K562 (cell line): Measurements from ENCODE around the gene MRGPRE.
"Not testable (repeated sequence)": the region's sequence is repeated elsewhere in the genome, so short reads cannot be mapped to it uniquely, and the experiment has no call there.

Experiments
- BRD9 ChIP-seq: fragments of 450-650 bp; IDR thresholded peaks from 2 replicates; pipeline ENCODE4 v1.6.1; 2018; ENCODE audit warnings: low read depth; ENCODE audit not compliant: partially characterized antibody
- CEBPB ChIP-seq: fragments of 450-650 bp; IDR thresholded peaks from 2 replicates; pipeline ENCODE4 v1.6.1; 2016; ENCODE audit warnings: missing genetic modification characterization, missing compliant biosample characterization
- CREM ChIP-seq: IDR thresholded peaks from 2 replicates; pipeline ENCODE4 v1.6.1; 2014; ENCODE audit warnings: antibody characterized with exemption, low read depth
- CTBP1 ChIP-seq: fragments of 450-650 bp; IDR thresholded peaks from 2 replicates; pipeline ENCODE4 v1.6.1; 2016; ENCODE audit warnings: borderline replicate concordance
- CTCF ChIP-seq, 3 experiments: IDR thresholded peaks in 2 of 3; conservative IDR thresholded peaks in 1 of 3; 2 replicates each; pipeline ENCODE4 v1.5.1; 2011 to 2012; ENCODE audit warnings: low read length in 3 of 3, mild to moderate bottlenecking in 3 of 3, control low read depth in 2 of 3, improper control_type of control experiment in 1 of 3, inconsistent platforms in 1 of 3, low read depth in 1 of 3, mixed read lengths in 1 of 3, moderate library complexity in 1 of 3; ENCODE audit not compliant: insufficient read depth in 2 of 3
- DNMT1 ChIP-seq: fragments of 450-650 bp; IDR thresholded peaks from 2 replicates; pipeline ENCODE4 v1.6.1; 2016; ENCODE audit warnings: antibody characterized with exemption, mild to moderate bottlenecking
- HDGF ChIP-seq: fragments of 450-650 bp; IDR thresholded peaks from 2 replicates; pipeline ENCODE4 v1.6.1; 2016
- HNRNPUL1 ChIP-seq: fragments of 200-400 bp; formaldehyde crosslinking; IDR thresholded peaks from 2 replicates; pipeline ENCODE4 v1.6.1; 2017; ENCODE audit warnings: low read length
- IRF9 ChIP-seq: fragments of 450-650 bp; IDR thresholded peaks from 2 replicates; pipeline ENCODE4 v1.6.1; 2016; ENCODE audit warnings: missing biosample characterization, missing genetic modification characterization
- POLR2A ChIP-seq: fragments of 450-650 bp; conservative IDR thresholded peaks from 2 replicates; pipeline ENCODE4 v1.6.1; 2016
- RCOR1 ChIP-seq, 2 experiments: IDR thresholded peaks; 2 replicates each; pipeline ENCODE4 v1.6.1; 2012; ENCODE audit warnings: low read depth in 2 of 2, low read length in 2 of 2, borderline replicate concordance in 1 of 2, improper control_type of control experiment in 1 of 2
- SMARCA5 ChIP-seq: fragments of 450-650 bp; IDR thresholded peaks from 2 replicates; pipeline ENCODE4 v1.6.1; 2016
- TFAP4 ChIP-seq: sonication (generic); formaldehyde crosslinking; IDR thresholded peaks from 2 replicates; pipeline ENCODE4 v1.8.0; 2022; ENCODE audit warnings: missing genetic modification reagents, mild to moderate bottlenecking, moderate library complexity, borderline replicate concordance
- XRCC3 ChIP-seq: fragments of 450-650 bp; IDR thresholded peaks from 2 replicates; pipeline ENCODE4 v1.6.1; 2017; ENCODE audit warnings: mild to moderate bottlenecking, moderate library complexity

- TF ChIP-seq CTCF (IDR thresholded peaks at IDR 0.05 in 2 of 3, conservative IDR thresholded peaks at IDR 0.05 in 1 of 3; ENCODE audit: insufficient read depth in 2 of 3, low read depth in 1 of 3, low read length in 3 of 3); HNRNPUL1; TFAP4 (CRISPR knock-in tag); CTBP1; BRD9; XRCC3; DNMT1; SMARCA5; CREM; CEBPB; IRF9 (tag); HDGF; POLR2A; RCOR1 (IDR thresholded peaks at IDR 0.05; ENCODE audit: borderline replicate concordance in 1 of 2, low read depth in 2 of 2, low read length in 2 of 2): not testable (repeated sequence)
Measured at GRCh38 chr11:3280662-3281061, 48.4 kb upstream of the MRGPRE start.
